Neural cell (in vitro differentiated cells): ENCODE data around the gene CBX6.

Source experiments
- CTCF ChIP-seq: fragments of 450-650 bp; IDR thresholded peaks from 2 replicates; pipeline ENCODE4 v1.5.1; 2014; ENCODE audit warnings: antibody characterized with exemption, mild to moderate bottlenecking, moderate library complexity; ENCODE audit not compliant: poor library complexity, severe bottlenecking
- EZH2 ChIP-seq: fragments of 200-600, 300-800 bp; shearing (Covaris generic), sonication (generic); IDR thresholded peaks from 2 replicates; pipeline ENCODE4 v1.6.1; 2014; ENCODE audit warnings: antibody characterized with exemption, low read length, borderline replicate concordance, mild to moderate bottlenecking; ENCODE audit not compliant: insufficient read depth, poor library complexity, severe bottlenecking
- POLR2AphosphoS5 ChIP-seq: IDR thresholded peaks from 2 replicates; pipeline ENCODE4 v1.6.1; 2012
- SMC3 ChIP-seq: fragments of 450-650 bp; conservative IDR thresholded peaks from 2 replicates; pipeline ENCODE4 v1.6.1; 2014; ENCODE audit warnings: antibody characterized with exemption, mild to moderate bottlenecking, moderate library complexity; ENCODE audit not compliant: poor library complexity

- no peak for TF ChIP-seq POLR2AphosphoS5
- no peak for TF ChIP-seq CTCF
- no peak for TF ChIP-seq SMC3
- TF ChIP-seq EZH2 = no peak
Observed at GRCh38 chr22:38921806-38922205, 49.8 kb upstream of the CBX6 start.
